GM23248 (cell line): ENCODE results near the gene SRSF12.

Source experiments
- EZH2 ChIP-seq: fragments of 200-600 bp; sonication (generic); IDR thresholded peaks from 2 replicates; pipeline ENCODE4 v1.6.1; 2018; ENCODE audit warnings: antibody characterized with exemption, mild to moderate bottlenecking; ENCODE audit not compliant: insufficient read depth, poor library complexity, severe bottlenecking
- EZH2phosphoT487 ChIP-seq: fragments of 200-600 bp; sonication (generic); IDR thresholded peaks from 2 replicates; pipeline ENCODE4 v1.6.1; 2018; ENCODE audit warnings: antibody characterized with exemption, moderate library complexity, mild to moderate bottlenecking, low read depth; ENCODE audit not compliant: insufficient read depth

GRCh38 chr6:89050697-89051096 lies 67.2 kb downstream of the SRSF12 start:
- TF ChIP-seq EZH2phosphoT487 (no peak), EZH2 (no peak)
